ENCODE results near the gene PSME2.

The PSME2 gene

GRCh38 chr14:24151404-24152080 is 5.1 kb upstream of the PSME2 start:
- DNase-seq (ENCODE audit: low read depth), result no peak
- no peak for TF ChIP-seq CTCF (IDR thresholded peaks at IDR 0.05; ENCODE audit: low read depth, low read length, missing control alignments)
- H3K4me3 ChIP-seq (ENCODE audit: low read depth, low read length), result no peak overlapping the region

GRCh38 chr14:24150993-24151392 is 4.6 kb upstream of the PSME2 start:
- TF ChIP-seq CTCF (IDR thresholded peaks at IDR 0.05; ENCODE audit: low read depth, low read length, missing control alignments), result no peak
- DNase-seq (ENCODE audit: low read depth), result no peak

GRCh38 chr14:24150567-24150966 is 4.2 kb upstream of the PSME2 start:
- no peak for DNase-seq (ENCODE audit: low read depth)
- H3K4me3 ChIP-seq (ENCODE audit: low read depth, low read length), result no peak overlapping the region
- no peak for TF ChIP-seq CTCF (IDR thresholded peaks at IDR 0.05; ENCODE audit: low read depth, low read length, missing control alignments)

More at GRCh38 chr14:24150993-24151392, 4.6 kb upstream of the PSME2 start:
- no peak overlapping the region for H3K4me3 ChIP-seq (ENCODE audit: low read depth, low read length)

- no peak for DNase-seq (ENCODE audit: low read depth)
- H3K4me3 ChIP-seq (ENCODE audit: low read depth, low read length), result no peak overlapping the region
- TF ChIP-seq CTCF (IDR thresholded peaks at IDR 0.05; ENCODE audit: low read depth, low read length, missing control alignments), result no peak
These were observed 3.7 kb upstream of the PSME2 start for GRCh38 chr14:24150061-24150460.

GRCh38 chr14:24149302-24149969 is 3.0 kb upstream of the PSME2 start:
- TF ChIP-seq CTCF (IDR thresholded peaks at IDR 0.05; ENCODE audit: low read depth, low read length, missing control alignments), result no peak

GRCh38 chr14:24147761-24148428 is 1.5 kb upstream of the PSME2 start:
- H3K4me3 ChIP-seq (ENCODE audit: low read depth, low read length), result peak overlapping the region; percentile 84
- no peak for DNase-seq (ENCODE audit: low read depth)
- TF ChIP-seq CTCF (IDR thresholded peaks at IDR 0.05; ENCODE audit: low read depth, low read length, missing control alignments), result no peak

More at GRCh38 chr14:24149302-24149969, 3.0 kb upstream of the PSME2 start:
- no peak overlapping the region for H3K4me3 ChIP-seq (ENCODE audit: low read depth, low read length)
- DNase-seq (ENCODE audit: low read depth), result no peak

All from GM12864 (cell line).